Spleen (tissue), 7 donors: Measurements from ENCODE around the gene RNF227.

Experiments used
- POLR2A ChIP-seq, 3 donors: fragments of 450-650 bp; IDR thresholded peaks; one replicate each; pipeline ENCODE4 v1.5.1; 2017; ENCODE audit warnings: antibody characterized with exemption in 3 of 3, mild to moderate bottlenecking in 1 of 3
- TF ChIP-seq, protein P1 (sequence below), 11 experiments: fragments of 200-600 bp in 7 of 11; fragments of 450-650 bp in 4 of 11; sonication (generic) in 4 of 11; IDR thresholded peaks in 8 of 11; conservative IDR thresholded peaks in 3 of 11; 1 replicate in 7 of 11; 2 replicates in 4 of 11; pipeline versions ENCODE4 v1.4.0 to v1.8.0; 2016 to 2021; ENCODE audit warnings: antibody characterized with exemption in 11 of 11, inconsistent platforms in 4 of 11, mild to moderate bottlenecking in 1 of 11
- donor health status: DM: no; HTN: no; CAD: no; lungs with moderate emphysema.
- donor health status: DM: no; HTN: no; CAD: no.
- donor health status: DM: no; HTN: no; CAD: no.

- TF ChIP-seq, protein P1, sequence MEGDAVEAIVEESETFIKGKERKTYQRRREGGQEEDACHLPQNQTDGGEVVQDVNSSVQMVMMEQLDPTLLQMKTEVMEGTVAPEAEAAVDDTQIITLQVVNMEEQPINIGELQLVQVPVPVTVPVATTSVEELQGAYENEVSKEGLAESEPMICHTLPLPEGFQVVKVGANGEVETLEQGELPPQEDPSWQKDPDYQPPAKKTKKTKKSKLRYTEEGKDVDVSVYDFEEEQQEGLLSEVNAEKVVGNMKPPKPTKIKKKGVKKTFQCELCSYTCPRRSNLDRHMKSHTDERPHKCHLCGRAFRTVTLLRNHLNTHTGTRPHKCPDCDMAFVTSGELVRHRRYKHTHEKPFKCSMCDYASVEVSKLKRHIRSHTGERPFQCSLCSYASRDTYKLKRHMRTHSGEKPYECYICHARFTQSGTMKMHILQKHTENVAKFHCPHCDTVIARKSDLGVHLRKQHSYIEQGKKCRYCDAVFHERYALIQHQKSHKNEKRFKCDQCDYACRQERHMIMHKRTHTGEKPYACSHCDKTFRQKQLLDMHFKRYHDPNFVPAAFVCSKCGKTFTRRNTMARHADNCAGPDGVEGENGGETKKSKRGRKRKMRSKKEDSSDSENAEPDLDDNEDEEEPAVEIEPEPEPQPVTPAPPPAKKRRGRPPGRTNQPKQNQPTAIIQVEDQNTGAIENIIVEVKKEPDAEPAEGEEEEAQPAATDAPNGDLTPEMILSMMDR (IDR thresholded peaks at IDR 0.05 in 8 of 11, conservative IDR thresholded peaks at IDR 0.05 in 3 of 11), result peak in 1 of 11 experiments; percentile 23
- TF ChIP-seq POLR2A (IDR thresholded peaks at IDR 0.05), result no peak
Measured at GRCh38 chr17:7915611-7916384, at the start of gene RNF227.
